ENCODE data around the gene GOLGA6L22. TPM values are rescaled to one million over a fixed set of nuclear protein-coding genes. Genes with fewer than 3 reads are reported as not detected.
"Not testable (repeated sequence)": the region's sequence is repeated elsewhere in the genome, so short reads cannot be mapped to it uniquely, and the experiment has no call there.

Gene GOLGA6L22, protein sequence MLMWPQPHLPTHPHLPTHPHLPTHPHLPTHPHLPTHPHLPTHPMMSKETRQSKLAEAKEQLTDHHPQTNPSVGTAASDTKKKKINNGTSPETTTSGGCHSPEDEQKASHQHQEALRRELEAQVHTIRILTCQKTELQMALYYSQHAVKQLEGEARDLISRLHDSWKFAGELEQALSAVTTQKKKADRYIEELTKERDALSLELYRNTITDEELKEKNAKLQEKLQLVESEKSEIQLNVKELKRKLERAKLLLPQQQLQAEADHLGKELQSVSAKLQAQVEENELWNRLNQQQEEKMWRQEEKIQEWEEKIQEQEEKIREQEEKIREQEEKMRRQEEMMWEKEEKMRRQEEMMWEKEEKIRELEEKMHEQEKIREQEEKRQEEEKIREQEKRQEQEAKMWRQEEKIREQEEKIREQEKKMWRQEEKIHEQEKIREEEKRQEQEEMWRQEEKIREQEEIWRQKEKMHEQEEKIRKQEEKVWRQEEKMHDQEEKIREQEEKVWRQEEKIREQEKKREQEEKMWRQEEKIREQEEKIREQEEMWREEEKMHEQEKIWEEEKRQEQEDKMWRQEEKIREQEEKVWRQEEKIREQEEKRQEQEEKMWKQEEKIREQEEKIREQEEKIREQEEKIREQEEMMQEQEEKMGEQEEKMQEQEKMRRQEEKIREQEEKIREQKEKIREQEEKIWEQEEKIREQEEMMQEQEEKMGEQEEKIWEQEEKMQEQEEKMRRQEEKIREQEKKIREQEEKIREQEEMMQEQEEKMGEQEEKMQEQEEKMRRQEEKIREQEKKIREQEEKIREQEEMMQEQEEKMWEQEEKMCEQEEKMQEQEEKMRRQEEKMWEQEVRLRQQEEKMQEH
- total RNA-seq (not detected), polyA plus RNA-seq (under 1 TPM in 1 of 3 donors, not detected in 2; 0.02 TPM)
- long read RNA-seq, donor 1, result 0 reads
- long read RNA-seq, donor 2, result 0 reads

DNA sequence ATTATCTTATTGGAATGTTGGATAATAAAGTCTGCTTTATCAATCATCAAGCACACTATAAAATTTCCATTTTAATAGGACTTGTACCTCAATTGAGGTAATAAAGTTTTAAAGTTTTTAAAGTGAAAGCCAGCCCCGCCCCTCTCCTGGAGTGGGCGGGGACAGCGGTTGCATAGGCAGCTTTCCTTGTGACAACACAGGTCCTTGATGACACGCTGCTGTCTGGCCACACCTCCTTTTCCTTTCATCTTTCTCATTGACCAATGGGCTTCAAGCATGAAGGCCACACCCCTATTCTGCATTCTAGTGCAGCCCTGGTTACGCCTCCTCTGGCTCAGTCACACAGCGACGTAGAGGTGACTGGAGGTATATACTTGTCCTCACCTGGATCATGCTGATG, at the start of gene GOLGA6L22:
Gene GOLGA6L22 (plus strand): TSS at position 301 of the 400 bp plus-strand sequence. CDS start 91 bp downstream, at position 392.
- H3K4me1 ChIP-seq; H3K27me3 ChIP-seq (replicated peaks in 1 of 7); H3K36me3 ChIP-seq; H3K9me3 ChIP-seq; H3K4me3 ChIP-seq; H3K27ac ChIP-seq; DNase-seq; intact Hi-C loops (cut with DNase I; ENCODE audit: low total_unique reads): not testable (repeated sequence)
- WGBS, 5 donors, result no CpG with 5 or more reads among the region's 7 CpGs

DNA sequence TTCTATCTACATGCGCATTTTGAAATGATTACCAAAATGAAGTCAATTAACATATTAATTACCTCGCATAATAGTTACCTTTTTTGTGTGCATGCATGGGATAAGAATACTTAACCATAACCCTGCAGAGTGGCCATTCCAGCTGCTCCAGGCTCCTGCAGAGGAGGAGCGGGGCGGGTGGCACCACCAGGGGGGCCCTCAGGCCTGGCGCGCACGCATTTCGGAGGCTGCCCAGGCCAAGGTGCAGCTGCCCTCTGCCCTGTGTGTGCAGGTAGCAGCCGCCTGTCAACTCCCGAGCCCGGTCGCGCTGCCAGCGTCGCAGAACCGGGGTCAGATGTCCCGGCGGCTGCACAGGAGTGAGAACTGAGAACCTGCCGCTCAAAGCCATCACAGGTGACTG, 41.4 kb upstream of the GOLGA6L22 start:
- H3K27me3 ChIP-seq (replicated peaks in 1 of 7); H3K4me1 ChIP-seq; H3K9me3 ChIP-seq; H3K27ac ChIP-seq; intact Hi-C loops (cut with DNase I; ENCODE audit: low total_unique reads); H3K36me3 ChIP-seq; H3K4me3 ChIP-seq: not testable (repeated sequence)
- 49 to 80% (median 73%) methylated on average over 6 to 8 of the region's 19 CpGs for WGBS, 5 donors
- peak; percentile 27 for DNase-seq

DNA sequence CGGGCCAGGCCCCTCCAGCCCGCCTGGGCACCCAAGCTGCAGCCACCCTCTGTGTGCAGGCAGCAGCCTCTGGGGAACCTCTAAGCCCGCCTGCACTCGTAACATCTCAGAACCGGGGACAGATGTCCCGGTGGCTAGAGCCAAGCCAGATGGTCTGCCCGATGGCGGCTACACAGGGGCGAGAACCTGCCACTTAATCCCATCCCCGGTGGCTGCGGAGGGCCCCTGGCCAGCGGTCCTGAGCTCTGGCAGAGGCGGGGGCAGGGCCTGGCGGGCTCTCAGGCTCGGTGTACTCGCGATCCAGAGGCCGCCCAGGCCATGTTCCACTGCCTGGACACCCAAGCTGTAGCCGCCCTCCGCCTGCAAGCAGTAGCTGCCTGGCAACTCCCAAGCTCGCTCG, 40.9 kb upstream of the GOLGA6L22 start:
- H3K4me1 ChIP-seq; H3K9me3 ChIP-seq; H3K27me3 ChIP-seq (replicated peaks in 1 of 7); H3K4me3 ChIP-seq; intact Hi-C loops (cut with DNase I; ENCODE audit: low total_unique reads); H3K27ac ChIP-seq; H3K36me3 ChIP-seq: not testable (repeated sequence)
- 14 to 84% (median 83%) methylated on average over 8 to 11 of the region's 22 CpGs; no CpG with 5 or more reads in 2 of the 5 donors for WGBS, 5 donors
- peak; percentile 7 for DNase-seq

DNA sequence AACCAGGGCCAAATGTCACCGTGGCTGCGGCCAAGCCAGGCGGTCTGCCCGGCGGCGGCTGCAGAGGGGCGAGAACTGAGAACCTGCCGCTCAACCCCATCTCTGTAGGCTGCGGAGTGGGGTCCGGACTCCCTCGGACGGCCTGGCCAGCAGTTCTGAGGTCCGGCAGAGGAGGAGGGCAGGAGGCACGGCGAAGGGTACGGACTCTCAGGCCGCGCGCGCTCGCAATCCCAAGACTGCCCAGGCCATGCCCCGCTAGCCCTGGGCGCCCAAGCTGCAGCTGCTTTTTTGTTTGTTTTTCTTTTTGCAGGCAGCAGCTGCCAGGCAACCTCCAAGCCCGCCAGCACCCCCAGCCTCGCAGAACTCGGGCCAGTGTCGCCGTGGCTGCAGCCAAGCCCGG, 40.5 kb upstream of the GOLGA6L22 start:
- intact Hi-C loops (cut with DNase I; ENCODE audit: low total_unique reads); H3K4me1 ChIP-seq; H3K9me3 ChIP-seq; DNase-seq; H3K36me3 ChIP-seq; H3K27ac ChIP-seq; H3K27me3 ChIP-seq (replicated peaks in 1 of 7); H3K4me3 ChIP-seq: not testable (repeated sequence)
- no CpG with 5 or more reads among the region's 29 CpGs for WGBS, 5 donors

DNA sequence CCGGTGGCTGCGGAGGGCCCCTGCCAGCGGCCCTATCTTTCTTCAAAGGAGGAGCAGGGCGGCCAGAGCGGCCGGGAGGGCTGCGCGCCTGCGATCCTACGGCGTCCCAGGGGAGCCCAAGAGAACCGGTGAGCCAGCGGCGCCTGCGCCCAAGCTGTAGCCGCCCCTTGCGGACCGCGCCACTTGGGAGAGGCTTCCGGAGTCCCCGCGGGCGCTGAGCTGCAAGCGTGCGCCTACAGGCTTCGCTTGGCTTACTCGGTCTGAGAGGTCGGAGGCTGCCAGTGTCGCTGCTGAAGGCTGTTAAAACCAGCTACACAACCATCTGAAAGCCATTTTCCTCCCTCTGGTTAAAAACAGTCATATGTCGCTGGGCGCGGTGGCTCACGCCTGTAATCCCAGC, 40.0 kb upstream of the GOLGA6L22 start:
- peak; percentile 27 for DNase-seq
- intact Hi-C loops (cut with DNase I; ENCODE audit: low total_unique reads), result not testable (repeated sequence)

DNA sequence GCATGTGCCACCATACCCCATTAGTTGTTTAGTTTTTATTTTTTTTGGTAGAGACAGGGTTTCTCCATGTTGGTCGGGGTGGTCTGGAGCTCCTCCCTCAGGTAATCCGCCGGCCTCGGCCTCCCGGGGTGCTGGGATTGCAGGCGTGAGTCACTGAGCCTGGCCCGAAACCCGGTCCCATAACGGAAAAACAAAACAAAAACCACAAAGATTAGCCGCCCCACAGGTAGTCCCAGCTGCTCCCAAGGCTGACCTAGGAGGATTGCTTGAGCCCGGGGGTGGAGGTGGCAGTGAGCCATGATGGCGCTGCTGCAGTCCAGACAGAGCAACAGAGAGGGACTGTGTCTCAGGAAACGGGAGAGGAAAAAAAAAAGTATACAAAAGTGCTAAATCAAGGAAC, 38.4 kb upstream of the GOLGA6L22 start:
- H3K4me3 ChIP-seq; intact Hi-C loops (cut with DNase I; ENCODE audit: low total_unique reads); H3K27ac ChIP-seq; H3K27me3 ChIP-seq (replicated peaks in 1 of 7); H3K4me1 ChIP-seq; H3K9me3 ChIP-seq; H3K36me3 ChIP-seq: not testable (repeated sequence)
- DNase-seq, result peak; percentile 17
- 85 to 92% (median 86%) methylated on average over 9 to 10 of the region's 13 CpGs; no CpG with 5 or more reads in 2 of the 5 donors for WGBS, 5 donors

More for the DNA sequence above, 40.0 kb upstream of the GOLGA6L22 start:
- not testable (repeated sequence) for H3K4me3 ChIP-seq; H3K9me3 ChIP-seq; H3K36me3 ChIP-seq; H3K4me1 ChIP-seq; H3K27me3 ChIP-seq (replicated peaks in 1 of 7); H3K27ac ChIP-seq
- 38 to 91% (median 82%) methylated on average over 9 to 16 of the region's 33 CpGs; no CpG with 5 or more reads in 1 of the 5 donors for WGBS, 5 donors

DNA sequence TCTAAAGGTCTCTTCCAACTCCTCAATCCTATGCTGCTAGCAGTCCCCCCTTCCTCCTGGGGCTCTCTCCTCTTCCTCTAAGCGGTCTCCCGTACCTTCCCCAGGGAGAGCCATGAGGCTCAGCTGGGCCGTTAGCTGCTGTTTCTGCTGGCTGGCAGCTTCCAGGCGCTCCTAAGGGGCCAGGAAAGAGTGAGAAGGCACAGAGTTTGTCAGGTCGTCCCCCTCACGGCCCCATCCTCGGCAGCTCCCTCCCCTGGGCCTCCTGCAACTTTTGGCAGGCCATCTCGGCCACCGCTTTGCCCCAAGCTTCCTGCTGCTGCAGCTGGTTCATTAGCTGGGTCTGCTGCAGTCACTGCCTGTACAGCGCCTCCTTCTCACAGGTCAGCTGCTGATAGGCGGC, 29.3 kb upstream of the GOLGA6L22 start:
- H3K9me3 ChIP-seq; intact Hi-C loops (cut with DNase I; ENCODE audit: low total_unique reads); H3K27me3 ChIP-seq (replicated peaks in 1 of 7); H3K4me1 ChIP-seq; H3K36me3 ChIP-seq; H3K27ac ChIP-seq; H3K4me3 ChIP-seq: not testable (repeated sequence)
- DNase-seq, result peak; percentile 23
- WGBS, 5 donors, result 72 to 83% (median 76%) methylated on average over 2 to 7 of the region's 11 CpGs; no CpG with 5 or more reads in 2 of the 5 donors

DNA sequence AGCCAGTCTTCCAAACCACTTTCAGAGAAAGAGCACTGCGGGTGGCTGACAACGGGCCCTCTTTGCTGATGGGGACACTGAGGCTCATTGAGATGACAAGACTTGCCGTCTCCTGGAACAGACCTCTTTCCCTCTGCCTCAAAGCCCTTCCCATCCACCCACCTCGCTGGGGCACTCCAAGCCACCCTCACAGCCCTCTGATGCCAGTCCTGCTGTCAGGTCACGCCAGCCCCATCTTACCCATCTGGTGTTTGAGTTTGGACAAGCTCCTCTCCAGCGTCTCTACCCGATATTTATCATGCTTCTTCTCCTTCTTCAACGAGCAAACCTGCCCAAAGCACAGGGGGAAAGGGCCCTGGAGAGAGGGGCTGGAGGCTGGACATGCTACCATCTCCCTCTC, 27.0 kb upstream of the GOLGA6L22 start:
- H3K27me3 ChIP-seq (replicated peaks in 1 of 7); H3K4me1 ChIP-seq; intact Hi-C loops (cut with DNase I; ENCODE audit: low total_unique reads); H3K9me3 ChIP-seq; H3K4me3 ChIP-seq; H3K36me3 ChIP-seq; H3K27ac ChIP-seq: not testable (repeated sequence)
- DNase-seq, result peak; percentile 23
- 72 to 90% (median 86%) methylated on average over 6 to 7 of the region's 8 CpGs for WGBS, 5 donors
